Osteoblast (primary cell): ENCODE measurements around the gene FOXN3. TPM values are rescaled to one million over a fixed set of nuclear protein-coding genes. Genes with fewer than 3 reads are reported as not detected.
A peak's percentile ranks its signal among the peaks of the same experiment; 100 is the strongest.

Experiments
- DNase-seq: peaks from one replicate; pipeline ENCODE4 v3.0.0; 2011; ENCODE audit warnings: low spot score, mixed read lengths; ENCODE audit not compliant: insufficient read length; ENCODE audit errors: missing footprints
- H2AFZ ChIP-seq: 2 replicates; pipeline ENCODE4 v1.6.0; 2011; ENCODE audit warnings: mild to moderate bottlenecking, low read length
- H3K27ac ChIP-seq: 2 replicates; pipeline ENCODE4 v1.5.1; 2011; ENCODE audit warnings: mild to moderate bottlenecking, low read depth, low read length, moderate library complexity
- H3K27me3 ChIP-seq: 2 replicates; pipeline ENCODE4 v1.6.0; 2012; ENCODE audit warnings: mild to moderate bottlenecking, control low read depth, inconsistent platforms, low read length, moderate library complexity; ENCODE audit not compliant: insufficient read depth
- H3K36me3 ChIP-seq: 2 replicates; pipeline ENCODE4 v1.5.1; 2011; ENCODE audit warnings: mild to moderate bottlenecking, low read length, control low read depth, moderate library complexity; ENCODE audit not compliant: insufficient read depth
- H3K4me1 ChIP-seq: 2 replicates; pipeline ENCODE4 v1.5.1; 2011; ENCODE audit warnings: mild to moderate bottlenecking, low read length, control low read depth, moderate library complexity; ENCODE audit not compliant: insufficient read depth
- H3K4me2 ChIP-seq: 2 replicates; pipeline ENCODE4 v1.6.0; 2011; ENCODE audit warnings: mild to moderate bottlenecking, low read length; ENCODE audit not compliant: insufficient read depth
- H3K4me3 ChIP-seq: fragments of 200-600 bp; sonication (generic); 3 replicates; pipeline ENCODE4 v1.5.1; 2012; ENCODE audit warnings: mild to moderate bottlenecking, low read length, inconsistent platforms; ENCODE audit not compliant: insufficient read depth
- H3K79me2 ChIP-seq: 2 replicates; pipeline ENCODE4 v1.6.0; 2012; ENCODE audit warnings: mild to moderate bottlenecking, low read length, control low read depth, inconsistent platforms; ENCODE audit not compliant: insufficient read depth
- H3K9me3 ChIP-seq: 2 replicates; pipeline ENCODE4 v1.5.1; 2011; ENCODE audit warnings: low read depth, low read length, control low read depth
- H4K20me1 ChIP-seq: 2 replicates; pipeline ENCODE4 v1.6.0; 2012; ENCODE audit warnings: mild to moderate bottlenecking, low read length, control low read depth; ENCODE audit not compliant: insufficient read depth
- CTCF ChIP-seq: IDR thresholded peaks from 2 replicates; pipeline ENCODE4 v1.5.1; 2011; ENCODE audit warnings: mild to moderate bottlenecking, low read depth, low read length, moderate library complexity; ENCODE audit errors: extremely low read depth
- total RNA-seq: library from RNA; depleted of rRNA; stranded (reverse); fragments of >200 nt; gene quantifications from 2 replicates; pipeline ENCODE4 v1.2.3, GENCODE V29; 2012

FOXN3 gene
- total RNA-seq, 1 donor, result 49.9 TPM

GRCh38 chr14:89388853-89389252, 28.2 kb downstream of the FOXN3 start:
- DNase-seq, result peak; percentile 80
- no peak overlapping the region for H3K4me3 ChIP-seq
- H3K27ac ChIP-seq, result no peak overlapping the region
- peak; percentile 55 for TF ChIP-seq CTCF
- peaks cover 8% of the 10 kb centered on the region for H4K20me1 ChIP-seq
- H3K9me3 ChIP-seq, result no peaks in the 10 kb centered on the region
- H3K4me1 ChIP-seq, result no peaks in the 10 kb centered on the region
- H3K4me2 ChIP-seq, result no peak overlapping the region
- H3K79me2 ChIP-seq, result peaks cover 16% of the 10 kb centered on the region
- no peak overlapping the region for H2AFZ ChIP-seq
- no peaks in the 10 kb centered on the region for H3K27me3 ChIP-seq
- H3K36me3 ChIP-seq, result no peaks in the 10 kb centered on the region

GRCh38 chr14:89387922-89388685, 28.9 kb downstream of the FOXN3 start:
- Histone ChIP-seq H3K4me3 (no peak overlapping the region), H4K20me1 (peaks cover 9% of the 10 kb centered on the region), H3K27ac (no peak overlapping the region), H3K4me1 (no peaks in the 10 kb centered on the region), H3K27me3 (no peaks in the 10 kb centered on the region), H3K4me2 (no peak overlapping the region), H3K79me2 (peaks cover 11% of the 10 kb centered on the region), H2AFZ (no peak overlapping the region), H3K9me3 (no peaks in the 10 kb centered on the region), H3K36me3 (no peaks in the 10 kb centered on the region)
- no peak for DNase-seq
- TF ChIP-seq CTCF, result no peak

DNA sequence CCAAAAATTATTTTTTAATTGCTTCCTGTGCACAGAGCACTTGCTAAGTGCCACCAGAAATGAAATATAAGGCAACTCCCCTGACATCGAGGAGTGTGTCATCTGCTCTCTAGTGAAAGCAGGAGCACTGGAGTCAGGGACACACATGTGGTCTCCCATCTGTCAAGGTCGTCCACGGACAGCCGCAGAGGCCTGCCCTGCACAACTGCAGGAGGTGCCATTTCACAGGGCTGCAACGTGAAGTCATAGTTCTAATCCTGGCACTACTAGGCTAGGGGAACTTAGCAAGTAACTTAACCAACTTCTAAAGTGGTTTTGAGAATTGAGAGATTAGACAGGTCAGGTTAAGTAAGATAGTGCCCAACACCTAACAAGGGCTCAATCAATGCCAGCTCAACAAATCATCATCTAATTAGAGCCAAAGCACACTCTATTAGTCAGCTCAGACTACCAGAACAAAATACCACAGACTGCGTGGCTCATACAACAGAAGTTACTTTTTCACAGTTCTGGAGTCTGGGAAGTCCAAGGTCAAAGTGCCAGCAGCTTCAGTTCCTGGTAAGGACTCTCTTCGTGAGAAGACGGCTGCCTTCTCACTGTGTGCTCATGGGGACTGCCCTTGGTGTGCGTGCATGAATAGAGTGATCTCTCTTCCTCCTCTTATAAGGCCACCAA, 30.7 kb downstream of the FOXN3 start:
- Histone ChIP-seq H3K4me1 (no peaks in the 10 kb centered on the region), H3K4me3 (no peak overlapping the region), H3K27me3 (no peaks in the 10 kb centered on the region), H3K4me2 (no peak overlapping the region), H3K36me3 (no peaks in the 10 kb centered on the region), H3K9me3 (no peaks in the 10 kb centered on the region), H3K79me2 (peaks cover 11% of the 10 kb centered on the region), H2AFZ (no peak overlapping the region), H3K27ac (no peak overlapping the region), H4K20me1 (peaks cover 16% of the 10 kb centered on the region)
- DNase-seq, result no peak
- no peak for TF ChIP-seq CTCF

GRCh38 chr14:89384636-89385035, 32.4 kb downstream of the FOXN3 start:
- Histone ChIP-seq H3K4me3 (no peak overlapping the region), H3K27ac (no peak overlapping the region), H3K27me3 (no peaks in the 10 kb centered on the region), H3K9me3 (no peaks in the 10 kb centered on the region), H3K79me2 (peaks cover 11% of the 10 kb centered on the region), H4K20me1 (peaks cover 13% of the 10 kb centered on the region), H3K36me3 (no peaks in the 10 kb centered on the region), H3K4me2 (no peak overlapping the region), H3K4me1 (no peaks in the 10 kb centered on the region), H2AFZ (no peak overlapping the region)
- DNase-seq, result no peak
- TF ChIP-seq CTCF, result no peak
